GM12878 (cell line): ENCODE measurements around the gene EIF5A. TPM values are rescaled to one million over a fixed set of nuclear protein-coding genes. Genes with fewer than 3 reads are reported as not detected.

Experiments
- ATAC-seq: fragments of 200-7000 bp; cut with Tn5 transposase; 3 replicates; pipeline ENCODE4 v1.9.1; 2020; ENCODE audit warnings: mild to moderate bottlenecking, moderate library complexity
- BruUV-seq: library from RNA; stranded (reverse); fragments of 400-500 nt; replicated peaks from 2 replicates; lab custom pipeline; 2021; lab: Mats Ljungman, UMichigan
- CTCF ChIA-PET: fragments of 300-600 bp; sonication (Branson Sonifier 250); formaldehyde crosslinking; extraction: SDS; loops from one replicate; lab custom pipeline; 2021; ENCODE audit warnings: inconsistent platforms; lab: Yijun Ruan, JAX
- POLR2A ChIA-PET: fragments of 350-600 bp; formaldehyde crosslinking; extraction: SDS; loops from one replicate; lab custom pipeline; 2021; ENCODE audit warnings: inconsistent platforms; lab: Charles Lee
- RAD21 ChIA-PET: fragments of 300-600 bp; sonication (Branson Sonifier 250); formaldehyde crosslinking; loops from one replicate; lab custom pipeline; 2023; ENCODE audit warnings: antibody characterized with exemption; ENCODE audit not compliant: unreplicated experiment; lab: Charles Lee
- SMC1A ChIA-PET: fragments of 300-600 bp; sonication (Branson Sonifier 250); formaldehyde crosslinking; loops from one replicate; lab custom pipeline; 2023; ENCODE audit not compliant: unreplicated experiment, uncharacterized antibody; lab: Charles Lee
- DNase-seq: peaks from one replicate; pipeline ENCODE4 v3.0.0-alpha.2; 2011; ENCODE audit warnings: low read depth, low spot score
- FAIRE-seq: peaks from 3 replicates; lab custom pipeline; 2011; peaks lifted over from hg19 to GRCh38; lab: Jason Lieb, UNC
- H2AFZ ChIP-seq: 2 replicates; pipeline ENCODE4 v1.6.0; 2011; ENCODE audit warnings: low read depth, low read length, control low read depth; ENCODE audit not compliant: control insufficient read depth
- H3K27ac ChIP-seq: 2 replicates; pipeline ENCODE4 v1.5.1; 2011; ENCODE audit warnings: control low read depth; ENCODE audit not compliant: control insufficient read depth, insufficient read depth
- H3K27me3 ChIP-seq, 2 experiments: replicated peaks in 1 of 2; 2 replicates each; pipeline versions ENCODE4 v1.6.0 to v1.6.1; 2011; ENCODE audit warnings: low read length in 1 of 2; ENCODE audit not compliant: control insufficient read depth in 2 of 2, insufficient read depth in 2 of 2
- H3K36me3 ChIP-seq, 2 experiments: 2 replicates each; pipeline ENCODE4 v1.5.1; 2011; ENCODE audit warnings: low read length in 1 of 2; ENCODE audit not compliant: control insufficient read depth in 2 of 2, insufficient read depth in 2 of 2
- H3K4me1 ChIP-seq: 2 replicates; pipeline ENCODE4 v1.6.1; 2011; ENCODE audit warnings: mild to moderate bottlenecking, low read length, moderate library complexity, mixed read lengths; ENCODE audit not compliant: control insufficient read depth, insufficient read depth
- H3K4me2 ChIP-seq: 2 replicates; pipeline ENCODE4 v1.6.0; 2011; ENCODE audit warnings: control low read depth; ENCODE audit not compliant: control insufficient read depth, insufficient read depth
- H3K4me3 ChIP-seq: fragments of 200-600 bp; sonication (generic); 2 replicates; pipeline ENCODE4 v1.5.1; 2016
- H3K79me2 ChIP-seq: 2 replicates; pipeline ENCODE4 v1.6.0; 2011; ENCODE audit warnings: low read length; ENCODE audit not compliant: control insufficient read depth, insufficient read depth
- H3K9ac ChIP-seq: 2 replicates; pipeline ENCODE4 v1.8.0; 2011; ENCODE audit warnings: low read length, control low read depth, mixed read lengths; ENCODE audit not compliant: control insufficient read depth, insufficient read depth
- H3K9me3 ChIP-seq: replicated peaks from 3 replicates; pipeline ENCODE4 v1.5.1; 2011; ENCODE audit warnings: mild to moderate bottlenecking, low read length; ENCODE audit not compliant: control insufficient read depth, insufficient read depth
- H4K20me1 ChIP-seq: 2 replicates; pipeline ENCODE4 v1.6.0; 2011; ENCODE audit not compliant: control insufficient read depth, insufficient read depth
- CREM ChIP-seq: IDR thresholded peaks from 2 replicates; pipeline ENCODE4 v1.6.1; 2014; ENCODE audit warnings: antibody characterized with exemption, low read depth
- FOXK2 ChIP-seq: fragments of 450-650 bp; IDR thresholded peaks from 2 replicates; pipeline ENCODE4 v1.6.1; 2017; ENCODE audit warnings: mild to moderate bottlenecking, moderate library complexity
- HDGF ChIP-seq: fragments of 450-650 bp; IDR thresholded peaks from 2 replicates; pipeline ENCODE4 v1.6.1; 2016; ENCODE audit warnings: antibody characterized with exemption
- MEF2B ChIP-seq: fragments of 450-650 bp; IDR thresholded peaks from 2 replicates; pipeline ENCODE4 v1.6.1; 2018; ENCODE audit warnings: mild to moderate bottlenecking, moderate library complexity; ENCODE audit not compliant: partially characterized antibody, poor library complexity, severe bottlenecking
- MXI1 ChIP-seq: fragments of 150-350 bp; IDR thresholded peaks from 2 replicates; pipeline ENCODE4 v1.6.1; 2011; ENCODE audit warnings: low read depth, mild to moderate bottlenecking, inconsistent platforms, low read length, improper control_type of control experiment
- NBN ChIP-seq: fragments of 450-650 bp; IDR thresholded peaks from 2 replicates; pipeline ENCODE4 v1.6.1; 2016
- POLR2AphosphoS2 ChIP-seq: IDR thresholded peaks from 2 replicates; pipeline ENCODE4 v1.6.1; 2011; ENCODE audit warnings: low read depth, mild to moderate bottlenecking, low read length, improper control_type of control experiment, moderate library complexity
- RBBP5 ChIP-seq: fragments of 200-600 bp; sonication (generic); conservative IDR thresholded peaks from 2 replicates; pipeline ENCODE4 v1.6.1; 2016
- TCF3 ChIP-seq: IDR thresholded peaks from 2 replicates; pipeline ENCODE4 v1.6.1; 2012; ENCODE audit warnings: low read depth, mild to moderate bottlenecking, low read length, borderline replicate concordance; ENCODE audit not compliant: insufficient read depth
- WRNIP1 ChIP-seq: IDR thresholded peaks from 2 replicates; pipeline ENCODE4 v1.6.1; 2011; ENCODE audit warnings: low read depth, low read length, improper control_type of control experiment, borderline replicate concordance
- ZBED1 ChIP-seq: IDR thresholded peaks from 2 replicates; pipeline ENCODE4 v1.6.1; 2016; ENCODE audit warnings: borderline replicate concordance
- ZNF622 ChIP-seq: fragments of 450-650 bp; IDR thresholded peaks from 2 replicates; pipeline ENCODE4 v1.6.1; 2017; ENCODE audit warnings: mild to moderate bottlenecking, inconsistent platforms
- ZZZ3 ChIP-seq: IDR thresholded peaks from 2 replicates; pipeline ENCODE4 v1.6.1; 2011; ENCODE audit warnings: low read depth; ENCODE audit not compliant: control insufficient read depth, insufficient read length
- WGBS: methylation state at CpG from one replicate; pipeline ENCODE4 v1.1.6; 2016; ENCODE audit warnings: low lambda C conversion rate; ENCODE audit not compliant: insufficient replicate concordance, insufficient coverage; ENCODE audit errors: missing lambda C conversion rate; 5-methylcytosine and 5-hydroxymethylcytosine counted together
- in situ Hi-C: fragments of 300-500 bp; cut with MboI; formaldehyde crosslinking; loops from 9 replicates; pipeline ENCODE4 v1.14.3; 2018; ENCODE audit warnings: mixed read lengths
- intact Hi-C: fragments of 100-400 bp; cut with micrococcal nuclease; formaldehyde crosslinking; loops from one replicate; pipeline ENCODE4 v1.14.2; 2022; ENCODE audit not compliant: unreplicated experiment
- polyA plus RNA-seq, 11 experiments: library from polyadenylated mRNA; depleted of rRNA in 4 of 11; unstranded in 6 of 11; stranded (reverse) in 5 of 11; fragments of >200 nt; fragmentation: Nextera tagmentation in 4 of 11; fragmentation: Illumina TruSeq in 1 of 11; extraction: Ambion mirVana in 4 of 11; extraction: Trizol in 1 of 11; gene quantifications; 1 replicate in 1 of 11; 2 replicates in 10 of 11; pipeline versions ENCODE4 v1.2.1 to v1.2.3, GENCODE V29; 2011 to 2016; ENCODE audit warnings: inconsistent platforms in 2 of 11, missing spikeins in 2 of 11, low read depth in 1 of 11
- total RNA-seq, 4 experiments: library from RNA; depleted of rRNA in 3 of 4; stranded (reverse); fragments of >200 nt in 3 of 4; fragmentation: Illumina TruSeq in 1 of 4; extraction: Trizol in 1 of 4; gene quantifications; 2 replicates each; pipeline versions ENCODE4 v1.2.1 to v1.2.3, GENCODE V29; 2013 to 2021
- TF ChIP-seq, protein P1 (sequence below): fragments of 450-650 bp; formaldehyde crosslinking; IDR thresholded peaks from 2 replicates; pipeline ENCODE4 v1.4.0; 2022; ENCODE audit warnings: mild to moderate bottlenecking, moderate library complexity
- TF ChIP-seq, protein P2 (sequence below): fragments of 450-650 bp; IDR thresholded peaks from 2 replicates; pipeline ENCODE4 v1.6.1; 2017; ENCODE audit warnings: borderline replicate concordance
- TF ChIP-seq, protein P3 (sequence below): fragments of 450-650 bp; IDR thresholded peaks from 2 replicates; pipeline ENCODE4 v1.6.1; 2017; ENCODE audit warnings: mild to moderate bottlenecking
- TF ChIP-seq, protein P4 (sequence below): IDR thresholded peaks from 2 replicates; pipeline ENCODE4 v1.6.1; 2011; ENCODE audit warnings: low read depth, low read length, improper control_type of control experiment, borderline replicate concordance

The EIF5A gene
- total and polyA plus RNA-seq, 10 of the 15 experiments (the other 5 are each of a cell fraction or from before 2014, with no cell fraction given): 26.5 to 1,792 (median 944) TPM

DNA sequence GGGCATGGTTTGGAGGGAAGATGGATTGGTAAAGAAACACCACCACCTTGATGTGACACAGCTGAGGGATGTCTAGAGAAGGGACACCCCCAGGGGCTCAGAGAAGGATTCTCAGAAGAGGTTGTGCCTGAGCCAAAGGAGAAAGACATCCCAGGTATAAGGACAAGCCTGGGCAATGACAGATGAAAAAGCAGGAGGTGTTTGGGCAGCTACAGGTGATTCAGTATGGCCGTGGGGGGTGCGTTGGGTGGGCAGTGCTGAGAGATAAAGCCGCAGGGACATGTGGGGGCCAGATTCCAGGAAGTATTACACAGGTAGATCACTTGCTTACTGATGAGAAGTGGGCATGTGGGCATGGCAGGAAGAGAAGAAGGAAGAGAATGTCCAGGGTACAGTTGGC is 54.5 kb downstream of the EIF5A start:
- no peaks in the 10 kb centered on the region for H3K79me2 ChIP-seq
- DNase-seq: no peak
- no peak for ATAC-seq
- H3K4me2 ChIP-seq: no peak overlapping the region
- H3K27ac ChIP-seq: no peak overlapping the region
- no peaks in the 10 kb centered on the region for H3K36me3 ChIP-seq
- RAD21 ChIA-PET: interaction anchor here (0.9 to 1.0 kb wide), 2 partner anchors 8 to 198 kb away, joined by 3 to 4 read pairs; no protein-coding TSS in a partner anchor
- no peaks in the 10 kb centered on the region for H3K4me1 ChIP-seq
- H3K27me3 ChIP-seq: no peaks in the 10 kb centered on the region
- H3K4me3 ChIP-seq: no peak overlapping the region
- 12% methylated on average over 3 of the region's 3 CpGs for WGBS
- BruUV-seq: no TSS peak
- in situ Hi-C loops: no loop called here
- CTCF ChIA-PET: interaction anchor here (1.4 to 3.5 kb wide), 2 partner anchors 11 to 152 kb away, joined by 4 to 15 read pairs; no protein-coding TSS in a partner anchor
- intact Hi-C loops: no loop called here
- H4K20me1 ChIP-seq: no peaks in the 10 kb centered on the region
- SMC1A ChIA-PET: interaction anchor here (1.0 kb wide), 1 partner anchor 104 kb away, joined by 3 read pairs; no protein-coding TSS in a partner anchor
- no peak overlapping the region for H3K9ac ChIP-seq
- no peak overlapping the region for H2AFZ ChIP-seq
- no peak for FAIRE-seq
- H3K9me3 ChIP-seq: no peaks in the 10 kb centered on the region
- POLR2A ChIA-PET: interaction anchor here (0.7 to 1.0 kb wide), 2 partner anchors 41 to 98 kb away, joined by 4 to 6 read pairs; partner anchors contain the start of gene TMEM256
- no peak for TF ChIP-seq MXI1
- TF ChIP-seq NBN: no peak
- TF ChIP-seq TCF3: no peak
- TF ChIP-seq, protein P1, sequence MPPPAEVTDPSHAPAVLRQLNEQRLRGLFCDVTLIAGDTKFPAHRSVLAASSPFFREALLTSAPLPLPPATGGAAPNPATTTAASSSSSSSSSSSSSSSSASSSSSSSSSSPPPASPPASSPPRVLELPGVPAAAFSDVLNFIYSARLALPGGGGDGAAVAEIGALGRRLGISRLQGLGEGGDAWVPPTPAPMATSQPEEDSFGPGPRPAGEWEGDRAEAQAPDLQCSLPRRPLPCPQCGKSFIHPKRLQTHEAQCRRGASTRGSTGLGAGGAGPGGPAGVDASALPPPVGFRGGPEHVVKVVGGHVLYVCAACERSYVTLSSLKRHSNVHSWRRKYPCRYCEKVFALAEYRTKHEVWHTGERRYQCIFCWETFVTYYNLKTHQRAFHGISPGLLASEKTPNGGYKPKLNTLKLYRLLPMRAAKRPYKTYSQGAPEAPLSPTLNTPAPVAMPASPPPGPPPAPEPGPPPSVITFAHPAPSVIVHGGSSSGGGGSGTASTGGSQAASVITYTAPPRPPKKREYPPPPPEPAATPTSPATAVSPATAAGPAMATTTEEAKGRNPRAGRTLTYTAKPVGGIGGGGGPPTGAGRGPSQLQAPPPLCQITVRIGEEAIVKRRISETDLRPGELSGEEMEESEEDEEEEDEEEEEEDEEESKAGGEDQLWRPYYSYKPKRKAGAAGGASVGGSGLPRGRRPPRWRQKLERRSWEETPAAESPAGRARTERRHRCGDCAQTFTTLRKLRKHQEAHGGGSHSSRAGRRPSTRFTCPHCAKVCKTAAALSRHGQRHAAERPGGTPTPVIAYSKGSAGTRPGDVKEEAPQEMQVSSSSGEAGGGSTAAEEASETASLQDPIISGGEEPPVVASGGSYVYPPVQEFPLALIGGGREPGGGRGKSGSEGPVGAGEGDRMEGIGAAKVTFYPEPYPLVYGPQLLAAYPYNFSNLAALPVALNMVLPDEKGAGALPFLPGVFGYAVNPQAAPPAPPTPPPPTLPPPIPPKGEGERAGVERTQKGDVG (CRISPR knock-in tag): no peak
- TF ChIP-seq WRNIP1: no peak
- no peak for TF ChIP-seq HDGF
- no peak for TF ChIP-seq ZZZ3
- TF ChIP-seq ZNF622: no peak
- TF ChIP-seq, protein P2, sequence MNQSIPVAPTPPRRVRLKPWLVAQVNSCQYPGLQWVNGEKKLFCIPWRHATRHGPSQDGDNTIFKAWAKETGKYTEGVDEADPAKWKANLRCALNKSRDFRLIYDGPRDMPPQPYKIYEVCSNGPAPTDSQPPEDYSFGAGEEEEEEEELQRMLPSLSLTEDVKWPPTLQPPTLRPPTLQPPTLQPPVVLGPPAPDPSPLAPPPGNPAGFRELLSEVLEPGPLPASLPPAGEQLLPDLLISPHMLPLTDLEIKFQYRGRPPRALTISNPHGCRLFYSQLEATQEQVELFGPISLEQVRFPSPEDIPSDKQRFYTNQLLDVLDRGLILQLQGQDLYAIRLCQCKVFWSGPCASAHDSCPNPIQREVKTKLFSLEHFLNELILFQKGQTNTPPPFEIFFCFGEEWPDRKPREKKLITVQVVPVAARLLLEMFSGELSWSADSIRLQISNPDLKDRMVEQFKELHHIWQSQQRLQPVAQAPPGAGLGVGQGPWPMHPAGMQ: no peak
- no peak for TF ChIP-seq ZBED1
- no peak for TF ChIP-seq POLR2AphosphoS2
- TF ChIP-seq, protein P3, sequence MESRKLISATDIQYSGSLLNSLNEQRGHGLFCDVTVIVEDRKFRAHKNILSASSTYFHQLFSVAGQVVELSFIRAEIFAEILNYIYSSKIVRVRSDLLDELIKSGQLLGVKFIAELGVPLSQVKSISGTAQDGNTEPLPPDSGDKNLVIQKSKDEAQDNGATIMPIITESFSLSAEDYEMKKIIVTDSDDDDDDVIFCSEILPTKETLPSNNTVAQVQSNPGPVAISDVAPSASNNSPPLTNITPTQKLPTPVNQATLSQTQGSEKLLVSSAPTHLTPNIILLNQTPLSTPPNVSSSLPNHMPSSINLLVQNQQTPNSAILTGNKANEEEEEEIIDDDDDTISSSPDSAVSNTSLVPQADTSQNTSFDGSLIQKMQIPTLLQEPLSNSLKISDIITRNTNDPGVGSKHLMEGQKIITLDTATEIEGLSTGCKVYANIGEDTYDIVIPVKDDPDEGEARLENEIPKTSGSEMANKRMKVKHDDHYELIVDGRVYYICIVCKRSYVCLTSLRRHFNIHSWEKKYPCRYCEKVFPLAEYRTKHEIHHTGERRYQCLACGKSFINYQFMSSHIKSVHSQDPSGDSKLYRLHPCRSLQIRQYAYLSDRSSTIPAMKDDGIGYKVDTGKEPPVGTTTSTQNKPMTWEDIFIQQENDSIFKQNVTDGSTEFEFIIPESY: no peak
- TF ChIP-seq MEF2B: no peak
- TF ChIP-seq, protein P4, sequence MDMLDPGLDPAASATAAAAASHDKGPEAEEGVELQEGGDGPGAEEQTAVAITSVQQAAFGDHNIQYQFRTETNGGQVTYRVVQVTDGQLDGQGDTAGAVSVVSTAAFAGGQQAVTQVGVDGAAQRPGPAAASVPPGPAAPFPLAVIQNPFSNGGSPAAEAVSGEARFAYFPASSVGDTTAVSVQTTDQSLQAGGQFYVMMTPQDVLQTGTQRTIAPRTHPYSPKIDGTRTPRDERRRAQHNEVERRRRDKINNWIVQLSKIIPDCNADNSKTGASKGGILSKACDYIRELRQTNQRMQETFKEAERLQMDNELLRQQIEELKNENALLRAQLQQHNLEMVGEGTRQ: no peak
- TF ChIP-seq CREM: no peak
- TF ChIP-seq RBBP5: no peak
- TF ChIP-seq FOXK2: no peak
